HG02623 (cell line): ENCODE data around the gene ZNF275.
"Not testable (repeated sequence)": the region's sequence is repeated elsewhere in the genome, so short reads cannot be mapped to it uniquely, and the experiment has no call there.

Source experiments
- ATAC-seq: cut with Tn5 transposase; IDR thresholded peaks from one replicate; pipeline ENCODE4 v1.9.1; 2021; ENCODE audit warnings: moderate library complexity; ENCODE audit not compliant: unreplicated experiment

Gene ZNF275

DNA sequence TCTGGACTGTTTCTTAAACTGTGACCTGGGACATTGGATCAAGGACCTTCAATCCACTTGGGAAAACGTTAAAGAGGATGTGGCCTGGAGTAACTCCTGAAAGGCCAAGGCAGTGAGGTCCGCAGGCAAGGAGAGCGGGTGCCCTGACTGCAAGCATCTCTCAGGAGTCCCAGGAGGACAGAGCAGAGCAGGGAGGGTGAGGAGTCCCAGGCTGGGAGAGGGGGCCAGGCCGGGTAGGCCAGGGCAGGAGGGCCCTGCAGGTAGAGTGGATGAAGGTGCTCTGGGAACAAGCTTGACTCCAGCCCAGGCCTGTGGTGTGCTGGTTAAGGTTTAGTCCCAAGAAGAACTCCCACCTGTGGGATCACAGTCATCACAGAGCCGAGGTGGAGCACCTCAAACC, 53.4 kb downstream of the ZNF275 start:
- ATAC-seq: no peak

DNA sequence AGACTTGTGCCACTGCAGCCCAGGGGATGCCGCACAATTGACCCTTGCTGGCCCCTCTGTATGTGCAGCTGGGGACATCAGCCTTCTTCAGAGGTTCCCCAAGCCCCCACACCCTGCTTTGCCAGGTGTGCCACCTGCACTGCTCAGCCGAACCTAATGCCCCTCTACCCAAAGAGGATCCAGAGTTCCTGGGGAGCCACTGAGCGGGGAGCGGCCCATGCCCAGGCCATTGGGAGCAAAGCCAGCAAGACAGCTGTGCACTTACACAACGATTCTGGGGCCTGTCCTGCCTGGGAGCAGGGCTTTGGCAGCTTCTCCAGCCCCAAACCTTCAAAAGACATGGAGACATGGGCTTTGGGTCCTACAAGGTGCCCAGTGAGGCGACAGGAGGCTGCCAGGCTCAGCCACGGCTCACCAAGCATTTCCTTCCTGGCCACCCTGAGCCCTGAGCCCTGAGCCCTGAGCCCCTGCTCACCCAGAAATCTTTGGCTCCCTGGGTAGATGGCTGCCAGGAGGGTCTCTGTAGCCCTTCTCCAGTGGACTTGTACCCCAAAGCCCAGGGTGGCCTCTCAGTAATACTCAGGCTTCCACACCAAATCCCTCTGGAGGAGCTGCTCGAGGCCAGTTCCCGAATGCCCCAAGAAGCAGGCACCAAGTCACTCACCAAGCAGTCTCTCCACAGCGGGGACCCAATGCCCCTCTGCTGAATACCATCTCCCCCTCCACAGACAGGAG, 54.2 kb downstream of the ZNF275 start:
- no peak for ATAC-seq

DNA sequence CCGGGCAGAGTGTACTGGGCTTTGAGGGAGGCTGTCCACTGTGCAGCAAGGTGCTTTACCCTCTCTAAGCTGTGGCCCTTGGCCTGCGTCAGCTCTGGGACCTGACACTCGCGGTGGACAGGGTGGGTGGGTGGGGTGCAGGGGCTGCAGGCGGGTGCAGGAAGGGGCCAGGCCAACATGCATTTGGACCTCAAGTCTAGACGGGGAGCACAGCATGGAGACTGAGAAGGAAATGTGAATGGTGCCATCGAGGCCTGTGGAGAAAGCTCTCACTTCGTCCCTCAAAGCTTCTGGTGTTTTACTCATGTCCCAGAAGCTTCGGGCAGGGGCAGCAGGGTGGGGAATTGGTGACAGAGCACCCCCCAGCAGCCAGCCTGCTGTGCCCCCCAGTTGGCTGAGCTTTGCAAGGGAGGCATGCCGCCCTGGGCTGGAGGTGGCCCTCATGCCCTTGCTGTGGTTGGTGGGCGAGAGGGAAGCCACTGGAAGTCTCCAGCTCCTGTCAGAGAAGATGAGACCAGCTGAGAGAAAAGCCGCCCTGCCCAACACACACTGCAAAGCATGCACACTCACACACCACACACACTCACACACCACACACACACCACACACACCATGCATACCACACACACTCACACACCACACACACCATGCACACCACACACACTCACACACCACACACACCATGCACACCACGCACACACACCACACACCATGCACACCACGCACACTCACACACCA, 54.9 kb downstream of the ZNF275 start:
- no peak for ATAC-seq

DNA sequence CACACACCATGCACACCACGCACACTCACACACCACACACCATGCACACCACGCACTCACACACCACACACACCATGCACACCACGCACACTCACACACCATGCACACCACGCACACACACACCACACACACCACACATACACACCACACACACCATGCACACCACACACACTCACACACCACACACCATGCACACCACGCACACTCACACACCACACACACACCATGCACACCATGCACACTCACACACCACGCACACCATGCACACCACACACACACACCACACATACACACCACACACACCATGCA, 55.5 kb downstream of the ZNF275 start:
- ATAC-seq: not testable (repeated sequence)

DNA sequence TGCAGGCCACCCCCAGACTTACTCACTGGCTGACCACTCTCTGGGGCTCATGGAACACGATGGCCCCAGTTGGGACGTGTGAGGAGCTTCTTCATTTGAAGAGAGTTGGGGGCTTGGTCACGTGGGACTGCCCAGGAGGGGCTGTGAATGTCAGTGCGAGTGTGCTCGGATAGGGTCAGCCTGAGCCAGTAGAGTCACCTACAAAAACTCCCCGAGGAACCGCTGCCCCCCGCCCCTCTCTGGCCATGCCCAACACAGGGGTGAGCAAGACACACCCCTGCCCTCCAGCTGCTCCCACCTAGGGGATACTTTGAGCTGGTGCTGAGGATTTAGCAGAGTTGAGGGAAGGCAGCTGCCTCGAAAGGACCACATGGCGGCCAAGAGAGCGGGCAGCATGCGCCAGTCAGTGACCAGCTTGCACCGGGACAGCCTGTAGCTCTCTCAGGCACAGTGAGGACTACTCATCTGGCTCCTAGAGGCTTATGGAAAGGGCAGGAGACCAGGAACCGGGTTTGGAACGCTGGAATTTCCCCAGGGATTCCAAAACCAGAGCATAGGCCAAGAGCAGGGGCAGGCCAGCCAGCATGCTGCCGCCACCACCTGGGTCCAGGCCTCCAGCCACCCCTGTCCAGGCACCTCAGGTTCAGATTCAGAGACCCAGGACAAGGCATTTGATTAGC, 58.8 kb downstream of the ZNF275 start:
- ATAC-seq: no peak

DNA sequence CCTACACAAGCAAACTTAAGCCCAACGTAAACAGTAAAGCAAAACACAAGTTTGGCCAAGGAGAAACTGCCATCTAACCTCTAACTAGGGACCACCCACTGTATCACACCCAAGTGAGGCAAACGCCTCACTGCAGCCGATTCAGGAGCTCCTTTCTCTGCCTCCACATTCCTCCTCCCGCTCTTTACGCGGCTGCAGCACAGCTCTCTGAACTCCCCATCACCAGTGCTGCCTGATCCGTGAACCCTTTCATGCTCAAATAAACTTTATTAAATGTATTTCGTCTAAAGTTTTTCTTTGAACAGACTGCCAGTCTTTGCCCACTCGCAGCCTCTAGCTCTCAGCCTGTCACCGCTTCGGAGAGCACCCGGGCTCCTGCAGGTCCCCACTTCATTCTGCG, 60.7 kb downstream of the ZNF275 start:
- ATAC-seq: no peak

DNA sequence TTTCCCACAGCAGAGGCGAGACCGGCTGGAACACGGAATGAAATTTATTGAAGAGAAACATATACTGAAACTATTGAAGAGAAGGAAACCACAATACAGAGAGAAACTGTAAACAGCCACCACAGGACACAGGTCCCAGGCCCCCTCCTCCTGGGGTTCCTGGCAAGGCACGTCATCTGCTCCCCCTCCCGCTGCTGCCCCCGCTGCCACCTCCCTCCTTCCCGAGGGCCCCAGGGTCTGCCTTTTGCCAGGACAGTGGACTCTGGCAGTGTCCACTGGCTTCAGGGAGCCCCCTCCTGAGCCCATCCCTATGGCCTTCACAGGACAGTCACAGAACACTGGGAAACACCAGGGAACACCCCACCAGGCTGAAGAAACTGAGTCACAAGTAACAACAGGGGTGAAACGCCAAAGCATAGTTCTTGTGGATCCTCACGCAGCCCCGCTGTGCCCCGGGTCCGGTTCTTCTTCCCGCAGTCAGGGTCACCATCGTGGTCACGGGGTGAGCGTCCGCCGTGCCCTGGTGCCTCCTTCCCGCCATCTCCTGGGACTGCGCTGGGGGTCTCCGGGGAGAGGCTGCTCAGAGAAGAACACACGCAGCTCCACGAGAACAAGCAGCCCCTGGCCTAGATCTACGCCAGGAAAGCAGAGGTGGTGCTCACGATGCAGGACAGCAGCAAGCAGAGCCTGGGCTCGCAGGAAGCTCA, 61.8 kb downstream of the ZNF275 start:
- ATAC-seq: no peak

DNA sequence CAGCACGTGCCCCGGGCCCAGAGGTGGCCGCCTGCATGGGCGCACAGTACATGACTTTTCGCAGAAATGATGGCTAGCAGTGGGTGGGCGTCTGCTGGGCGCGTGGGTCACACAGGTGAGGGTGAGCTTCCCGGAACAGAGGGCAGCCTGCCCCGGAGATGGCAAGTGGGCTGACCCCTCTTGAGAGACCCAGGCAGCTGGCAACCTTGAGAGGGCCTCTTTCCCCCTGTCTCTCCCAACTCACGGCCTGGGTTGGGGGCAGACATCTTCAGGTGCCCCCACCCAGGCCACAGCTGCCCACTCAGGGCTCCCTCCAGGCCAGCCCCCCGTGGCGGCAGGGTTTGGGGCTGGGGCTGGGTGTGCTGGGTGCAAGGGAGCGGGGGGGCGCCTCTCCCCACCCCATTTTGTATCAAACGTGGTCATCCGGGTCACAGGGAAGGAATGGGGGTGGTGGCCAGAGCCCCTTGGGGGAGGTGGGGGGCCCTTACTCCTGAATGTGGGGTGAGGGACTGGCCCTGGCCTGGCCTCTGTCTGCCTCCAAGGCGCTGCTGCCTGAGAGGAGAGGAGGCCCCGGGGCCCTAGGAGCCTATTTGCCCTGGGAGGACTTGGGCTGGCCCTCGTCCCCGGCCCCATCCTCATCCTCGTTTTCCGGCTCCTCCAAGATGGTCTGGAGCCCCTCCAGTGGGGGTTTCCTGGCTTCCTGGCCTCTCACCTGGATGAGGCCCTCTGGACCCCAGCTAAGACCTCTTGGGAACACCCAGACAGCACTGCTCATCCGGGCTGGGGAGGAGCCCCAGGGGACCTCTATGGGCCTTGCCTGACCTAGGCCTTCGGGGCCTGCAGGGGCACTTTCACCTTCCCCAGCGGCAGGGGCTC, 62.6 kb downstream of the ZNF275 start:
- ATAC-seq: no peak

DNA sequence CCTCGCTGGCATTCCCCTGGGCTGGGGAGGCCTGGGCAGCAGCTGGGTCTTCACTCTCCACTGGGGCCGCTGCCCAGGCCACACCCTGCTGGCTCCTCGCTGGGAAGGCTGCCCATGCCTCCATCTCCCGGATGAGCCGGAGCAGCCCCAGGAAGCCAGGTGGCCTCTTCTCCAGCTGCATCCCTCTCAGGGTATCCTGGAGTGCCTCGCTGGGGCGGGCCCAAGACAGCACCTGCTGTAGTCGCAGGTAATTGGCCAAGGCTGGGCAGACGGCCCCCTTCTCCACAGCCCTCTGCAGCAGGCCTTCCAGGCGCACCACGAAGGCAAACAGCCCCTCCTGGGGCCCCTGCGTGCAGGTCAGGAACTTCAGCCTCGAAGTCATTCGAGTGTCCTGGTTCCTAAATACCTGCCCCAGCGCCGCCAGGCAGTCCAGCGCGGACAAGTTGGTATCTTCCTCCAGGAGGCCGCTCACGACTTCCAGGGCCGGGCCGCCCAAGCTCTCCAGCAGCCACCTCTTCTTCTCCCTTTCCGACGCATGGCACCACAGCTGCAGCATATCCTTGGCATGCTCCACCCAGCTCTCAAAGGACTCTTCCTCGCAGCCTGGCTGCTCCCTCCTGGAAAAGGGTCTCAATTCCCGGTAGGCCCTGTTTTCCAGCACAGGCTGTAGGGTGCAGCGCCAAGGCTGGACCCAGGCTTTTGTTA, 63.5 kb downstream of the ZNF275 start:
- no peak for ATAC-seq

DNA sequence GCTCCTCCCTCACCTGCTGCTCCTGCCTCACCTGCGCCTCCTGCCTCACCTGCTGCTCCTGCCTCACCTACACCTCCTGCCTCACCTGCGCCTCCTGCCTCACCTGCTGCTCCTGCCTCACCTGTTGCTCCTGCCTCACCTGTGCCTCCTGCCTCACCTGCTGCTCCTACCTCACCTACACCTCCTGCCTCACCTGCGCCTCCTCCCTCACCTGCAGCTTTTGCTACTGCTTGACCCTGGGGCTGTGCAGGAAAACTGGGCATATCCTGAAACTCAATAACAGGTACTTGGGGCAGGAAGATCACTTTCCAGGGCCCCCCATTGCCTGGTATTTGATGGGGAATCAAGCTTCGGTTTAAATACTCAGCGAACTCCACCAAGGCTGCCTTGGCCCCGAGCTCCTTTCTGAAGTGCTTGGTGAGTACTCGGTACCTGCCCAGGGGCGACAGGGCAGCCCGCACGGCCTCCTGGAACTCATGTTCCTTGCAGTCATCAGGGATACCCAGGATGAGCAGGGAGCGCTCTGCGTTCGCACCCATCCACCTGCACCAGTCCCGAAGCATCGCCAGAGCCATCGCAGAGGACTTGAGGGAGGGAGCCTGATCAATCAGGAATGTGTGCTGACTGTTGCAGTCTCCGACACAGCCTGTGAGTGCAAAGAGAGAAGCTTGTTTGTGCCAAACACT, 64.5 kb downstream of the ZNF275 start:
- no peak for ATAC-seq

DNA sequence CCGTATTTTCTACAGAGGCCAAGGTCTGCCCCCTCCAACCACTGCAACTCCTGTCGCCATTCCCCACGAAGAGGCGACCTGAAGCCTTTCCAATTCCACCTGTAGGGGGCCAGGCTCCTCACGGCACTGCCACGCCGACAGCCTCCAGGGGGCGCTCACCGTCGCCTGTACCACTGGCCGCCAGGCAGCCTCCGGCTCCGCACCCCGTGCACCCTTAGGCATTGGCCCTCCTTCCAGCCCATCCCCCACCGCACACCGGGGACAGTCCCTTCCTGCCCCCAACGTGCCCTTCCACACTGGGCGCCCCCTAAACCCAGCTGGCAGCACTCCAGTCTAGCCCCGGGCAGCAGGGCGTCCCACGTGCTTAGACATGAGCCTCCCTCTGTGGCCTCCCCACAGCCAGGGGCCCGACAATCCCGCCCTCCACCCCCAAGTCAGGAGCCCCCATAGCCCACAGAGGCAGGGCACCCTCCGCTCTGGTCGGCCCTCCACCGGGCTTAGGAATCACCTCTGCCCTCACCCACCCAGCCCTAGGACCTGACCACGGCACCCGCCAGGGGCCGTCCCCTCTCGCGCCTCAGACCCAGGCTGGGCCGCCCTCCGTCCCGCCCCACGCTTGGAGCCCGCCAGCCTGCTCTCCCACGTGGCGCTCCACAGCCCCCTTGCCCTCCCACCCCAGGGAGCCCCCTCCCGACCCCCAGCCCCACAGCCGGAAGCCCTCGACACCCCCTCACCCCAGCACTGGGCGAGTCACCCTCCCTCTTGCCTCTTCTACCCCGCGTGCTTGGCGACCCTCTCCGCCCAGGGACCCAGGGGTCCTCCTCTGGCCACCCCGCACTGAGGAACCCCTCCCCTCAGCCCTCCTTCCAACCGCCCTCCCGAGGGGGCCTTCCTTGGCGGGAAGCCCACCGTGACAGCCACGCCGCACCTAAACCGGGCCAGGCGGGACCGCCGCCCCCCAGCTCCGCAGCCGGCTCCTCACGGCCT, 66.5 kb downstream of the ZNF275 start:
- ATAC-seq: no peak

DNA sequence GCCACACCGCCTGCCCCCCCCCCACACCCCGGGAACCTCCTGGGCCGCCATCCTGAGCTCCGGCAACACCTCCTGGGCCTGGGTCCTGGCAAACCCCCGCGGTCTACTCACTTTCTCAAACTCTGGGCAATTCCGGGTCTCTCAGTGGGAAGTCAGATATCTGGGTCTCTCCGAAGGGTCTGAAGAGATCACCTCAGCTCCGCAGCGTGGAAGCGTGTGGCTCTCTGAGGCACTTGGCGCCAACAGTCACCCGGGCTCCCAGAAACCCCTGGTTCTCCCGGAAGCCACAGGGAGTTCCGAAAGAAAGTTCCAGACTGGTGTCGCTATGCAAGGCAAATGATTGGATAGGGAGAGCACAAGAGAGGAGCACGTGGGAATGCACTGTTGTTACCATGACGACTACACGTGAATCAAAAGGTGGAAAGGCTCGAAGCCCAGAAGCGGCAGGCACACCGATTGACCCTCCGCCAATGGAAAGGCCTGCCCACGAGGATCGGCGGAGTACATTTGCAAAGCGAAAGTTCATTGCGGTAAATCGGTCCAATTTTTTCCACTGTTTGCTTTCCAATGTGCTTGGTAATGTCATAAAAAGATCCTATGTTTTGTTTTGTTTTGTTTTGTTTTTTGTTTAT, 67.3 kb downstream of the ZNF275 start, which contains the start of gene PNMA6E:
TSS of gene PNMA6E (minus strand) at position 218 of the 632 bp plus-strand sequence. CDS start 2,501 bp downstream, outside the sequence.
- ATAC-seq: no peak
